Stimulated activated CD8-positive, alpha-beta memory T cell treated with anti-CD3 and anti-CD28 coated beads, Interleukin-4, amount 100 ng/mL, for 4 hours (primary cell): ENCODE results near the gene ZNF502.
"Not testable (repeated sequence)": the region's sequence is repeated elsewhere in the genome, so short reads cannot be mapped to it uniquely, and the experiment has no call there.

Source experiments
- DNase-seq, 2 donors: peaks; one replicate each; pipeline ENCODE4 v3.0.0-alpha.2; 2020; ENCODE audit warnings: low read depth in 2 of 2, low spot score in 1 of 2

Gene ZNF502

GRCh38 chr3:44712455-44713075 lies at the start of gene ZNF502:
Gene ZNF502, plus strand, starts transcription at chr3:44712660. Its CDS starts 7,602 bp downstream, at chr3:44720262.
- DNase-seq: peak; percentile 32 to 46

DNA sequence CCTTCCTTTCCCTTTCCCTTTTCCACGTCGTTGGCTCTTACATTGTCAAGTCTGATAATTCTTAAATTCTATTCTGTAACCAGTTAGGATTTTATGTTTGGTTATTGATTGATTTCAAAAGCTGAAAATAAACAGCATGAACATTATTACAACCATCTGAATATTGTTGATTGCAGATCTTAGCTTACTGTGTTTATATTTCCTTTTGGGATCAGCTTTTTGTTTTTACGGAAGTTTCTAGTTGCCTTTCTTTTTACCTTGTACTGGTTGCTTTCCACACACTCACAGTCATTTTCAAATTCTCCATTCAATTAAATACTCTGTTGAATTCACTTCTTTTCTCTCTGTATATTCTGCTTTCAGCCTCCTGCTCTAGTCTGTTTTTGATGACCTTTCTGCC lies 47.3 kb upstream of the ZNF502 start:
- DNase-seq: no peak

GRCh38 chr3:44666346-44666745 lies 46.1 kb upstream of the ZNF502 start:
- no peak for DNase-seq

- no peak for DNase-seq
Observed at GRCh38 chr3:44669760-44670159, 42.7 kb upstream of the ZNF502 start.

DNA sequence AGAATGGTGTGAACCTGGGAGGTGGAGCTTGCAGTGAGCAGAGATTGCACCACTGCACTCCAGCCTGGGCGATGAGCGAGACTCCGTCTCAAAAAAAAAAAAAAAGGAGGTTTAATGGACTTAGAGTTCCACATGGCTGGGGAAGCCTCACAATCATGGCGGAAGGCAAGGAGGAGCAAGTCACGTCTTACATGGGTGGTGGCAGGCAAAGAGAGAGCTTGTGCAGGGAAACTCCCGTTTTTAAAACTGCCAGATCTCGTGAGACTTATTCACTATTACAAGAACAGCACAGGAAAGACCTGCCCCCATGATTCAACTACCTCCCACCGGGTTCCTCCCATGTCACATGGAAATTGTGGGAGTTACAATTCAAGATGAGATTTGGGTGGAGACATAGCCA lies 39.0 kb upstream of the ZNF502 start:
- not testable (repeated sequence) for DNase-seq

DNA sequence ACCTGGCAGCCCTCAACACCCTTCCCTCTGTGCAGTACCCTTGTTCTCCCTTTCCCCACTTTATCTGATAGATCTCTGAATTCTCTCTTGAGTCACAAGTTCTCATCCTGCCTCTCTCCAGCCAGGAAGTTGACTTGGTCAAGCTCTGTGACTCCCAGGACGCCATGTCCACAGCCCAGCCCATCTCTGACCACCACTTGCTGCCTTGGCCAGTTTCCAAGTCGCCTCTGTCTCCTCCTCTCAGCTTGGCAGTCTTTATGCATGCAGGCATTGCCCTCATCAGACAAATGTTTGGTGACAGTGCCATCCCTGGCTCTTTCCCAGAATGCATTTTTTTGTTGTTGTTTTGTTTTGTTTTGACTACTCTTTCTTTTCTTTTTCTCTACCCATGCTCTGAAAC lies 38.2 kb upstream of the ZNF502 start:
- DNase-seq: no peak

DNA sequence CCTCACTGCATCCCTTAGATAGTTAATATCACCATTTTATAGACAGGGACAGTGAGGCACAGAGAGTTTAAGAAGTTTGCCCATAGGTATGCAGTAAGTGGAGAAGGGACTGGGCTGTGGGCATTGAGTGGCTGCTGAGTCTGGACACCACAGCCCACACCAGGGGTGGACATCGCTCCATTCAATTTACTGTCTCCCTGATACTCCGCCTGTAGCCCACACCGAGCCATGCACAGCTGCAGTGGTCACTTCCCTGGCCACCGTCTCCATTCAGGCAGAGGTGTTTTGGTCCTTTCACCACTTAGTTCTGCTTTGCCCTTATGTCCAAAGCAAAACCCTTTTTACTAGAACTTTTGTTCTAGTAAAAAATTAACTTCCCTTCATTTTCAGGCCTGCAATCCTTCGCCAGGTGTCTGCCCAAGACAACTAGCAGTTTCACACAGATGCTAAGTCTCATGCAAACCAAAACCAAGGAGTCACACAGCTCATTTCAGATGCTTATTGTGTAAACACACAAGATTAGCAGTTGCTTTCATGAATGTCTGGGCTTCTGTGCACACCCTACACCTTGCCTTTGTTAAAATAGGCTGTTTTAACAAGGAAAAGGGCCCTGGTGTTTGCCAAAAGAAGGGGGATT lies 33.9 kb upstream of the ZNF502 start:
- no peak for DNase-seq

DNA sequence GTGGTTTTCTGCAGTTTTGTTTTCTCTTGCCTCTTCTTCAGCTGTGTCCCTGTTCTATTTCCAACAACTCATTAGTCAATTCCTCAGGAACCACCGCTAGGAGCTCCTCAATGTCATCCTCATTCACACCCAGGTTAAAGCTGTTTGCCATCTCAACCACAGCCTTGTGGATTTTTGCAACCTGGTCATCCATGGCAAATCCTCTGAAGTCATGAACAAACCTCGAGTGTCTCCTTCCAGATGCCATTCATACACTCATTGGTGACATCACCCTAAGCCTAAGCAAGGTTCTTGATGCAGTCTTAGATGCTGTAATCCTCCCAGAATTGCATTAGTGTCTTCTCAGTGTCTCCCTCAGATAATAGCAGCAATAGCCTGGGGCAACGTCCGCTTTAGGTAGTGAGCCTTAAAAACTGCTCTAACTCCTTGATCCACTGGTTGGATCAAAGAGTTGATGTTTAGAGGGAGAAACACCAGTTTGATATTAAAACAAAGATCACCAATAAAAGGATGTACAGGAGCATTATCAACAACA lies 31.5 kb upstream of the ZNF502 start:
- DNase-seq: no peak

- DNase-seq: no peak
Observed at GRCh38 chr3:44682182-44682896, 30.1 kb upstream of the ZNF502 start.

GRCh38 chr3:44685128-44685800 lies 27.2 kb upstream of the ZNF502 start:
- DNase-seq: no peak

- DNase-seq: no peak
Observed at GRCh38 chr3:44687898-44688297, 24.6 kb upstream of the ZNF502 start.

GRCh38 chr3:44721231-44722102 lies 9.0 kb downstream of the ZNF502 start:
- no peak for DNase-seq

GRCh38 chr3:44722103-44722401 lies 9.6 kb downstream of the ZNF502 start:
- no peak for DNase-seq

GRCh38 chr3:44729384-44729910 lies 17.0 kb downstream of the ZNF502 start, which contains the start of gene ZNF501:
Gene ZNF501, plus strand, starts transcription at chr3:44729635. Its CDS starts 4,787 bp downstream, at chr3:44734422.
- peak; percentile 70 to 72 for DNase-seq

- DNase-seq: no peak
Observed at GRCh38 chr3:44734646-44735168, 22.2 kb downstream of the ZNF502 start.

DNA sequence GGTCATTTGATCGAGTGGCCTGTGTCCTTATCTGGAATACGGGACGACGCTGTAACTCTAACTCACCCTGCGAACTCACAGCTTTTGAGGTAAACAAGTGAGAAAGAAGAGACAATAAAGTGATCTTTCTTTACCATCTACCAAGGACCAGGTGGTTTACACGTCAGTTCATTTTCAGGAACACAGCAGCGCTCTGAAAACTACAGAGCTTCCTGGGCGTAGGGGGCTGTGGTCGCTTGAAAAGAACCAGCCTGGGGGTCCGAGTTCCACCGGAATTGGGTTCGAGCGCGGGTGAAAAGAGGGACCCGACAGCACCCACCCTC lies 48.6 kb downstream of the ZNF502 start:
- no peak for DNase-seq

- DNase-seq: peak; percentile 96 to 99
Observed at GRCh38 chr3:44761424-44762169, 49.1 kb downstream of the ZNF502 start, which contains the start of the genes KIAA1143 and KIF15. Gene KIAA1143, minus strand, starts transcription at chr3:44761619. Its CDS starts 17 bp downstream, at chr3:44761602. Gene KIF15, plus strand, starts transcription at chr3:44761794. Its CDS starts 72 bp downstream, at chr3:44761866.

DNA sequence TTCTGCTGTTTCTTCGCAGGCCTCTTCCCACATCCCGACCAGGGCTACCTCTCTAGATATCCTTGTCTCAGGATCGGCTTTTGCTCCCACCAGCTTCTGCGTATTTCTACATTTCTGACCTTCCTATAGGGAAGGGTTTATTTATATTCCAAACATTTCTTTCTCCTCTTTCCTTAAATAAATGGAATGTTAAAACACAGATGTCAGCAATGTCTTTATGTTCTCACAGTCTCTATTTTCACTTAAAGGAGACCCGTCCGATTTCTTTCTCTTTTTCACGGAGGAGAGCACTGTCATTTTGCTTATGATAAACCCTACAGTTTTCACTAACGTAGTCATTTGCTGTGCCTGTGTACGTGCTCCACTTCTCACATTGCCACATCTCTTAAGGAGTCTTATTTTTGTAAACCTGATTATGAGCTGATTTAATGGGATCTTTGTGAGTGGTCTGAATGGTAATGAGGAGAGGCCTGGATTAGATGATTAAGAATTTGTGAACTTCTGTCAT lies 49.8 kb downstream of the ZNF502 start:
- no peak for DNase-seq

DNA sequence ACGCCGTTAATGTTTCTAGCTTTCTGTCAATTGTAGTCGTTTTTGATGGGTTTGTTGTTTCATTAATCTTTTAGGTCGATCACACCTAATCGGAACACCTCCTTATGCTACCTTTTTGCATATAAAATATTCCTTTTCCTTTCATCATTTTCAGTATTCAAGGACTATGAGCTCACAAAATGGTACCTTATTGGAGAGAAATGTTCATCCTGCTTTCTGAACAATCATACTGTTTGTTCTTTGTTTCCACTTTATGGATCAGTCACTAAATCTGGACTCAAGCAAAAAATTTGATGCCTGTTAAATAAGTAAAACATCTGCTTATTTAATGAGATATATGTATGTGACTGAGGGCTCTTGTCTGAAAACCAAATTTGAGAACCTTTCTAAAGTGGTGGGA lies 50.2 kb downstream of the ZNF502 start:
- DNase-seq: no peak
